GM04504 (cell line): ENCODE measurements around the gene PARG.
"Not testable (repeated sequence)": the region's sequence is repeated elsewhere in the genome, so short reads cannot be mapped to it uniquely, and the experiment has no call there.

ENCODE experiments used
- DNase-seq: peaks from one replicate; pipeline ENCODE4 v3.0.0-alpha.2; 2012; ENCODE audit warnings: low read depth

PARG gene

GRCh38 chr10:49941447-49942338, at the start of gene PARG, which contains the start of gene TIMM23B:
Gene PARG, minus strand, starts transcription at chr10:49942027. Its CDS starts 302 bp downstream, at chr10:49941725.
Gene TIMM23B, plus strand, starts transcription at chr10:49942053. Its CDS starts 142 bp downstream, at chr10:49942195.
- DNase-seq, result peak; percentile 64

- not testable (repeated sequence) for DNase-seq
Observed at GRCh38 chr10:49988376-49988775, 46.5 kb upstream of the PARG start, which contains the start of gene AGAP6. Gene AGAP6, plus strand, starts transcription at chr10:49988406. Its CDS starts 310 bp downstream, at chr10:49988716.

- not testable (repeated sequence) for DNase-seq
Observed at GRCh38 chr10:49987207-49987606, 45.4 kb upstream of the PARG start.

- not testable (repeated sequence) for DNase-seq
Observed at GRCh38 chr10:49977756-49978155, 35.9 kb upstream of the PARG start.

GRCh38 chr10:49972094-49972493, 30.3 kb upstream of the PARG start:
- DNase-seq, result not testable (repeated sequence)

- DNase-seq, result not testable (repeated sequence)
Observed at GRCh38 chr10:49971466-49971865, 29.6 kb upstream of the PARG start.

- DNase-seq, result not testable (repeated sequence)
Observed at GRCh38 chr10:49970331-49970857, 28.6 kb upstream of the PARG start.

GRCh38 chr10:49953122-49953521, 11.3 kb upstream of the PARG start:
- DNase-seq, result not testable (repeated sequence)

- not testable (repeated sequence) for DNase-seq
Observed at GRCh38 chr10:49952006-49952405, 10.2 kb upstream of the PARG start.

GRCh38 chr10:49948737-49949136, 6.9 kb upstream of the PARG start:
- DNase-seq, result not testable (repeated sequence)

- not testable (repeated sequence) for DNase-seq
Observed at GRCh38 chr10:49948142-49948541, 6.3 kb upstream of the PARG start.

GRCh38 chr10:49943607-49944006, 1.8 kb upstream of the PARG start:
- not testable (repeated sequence) for DNase-seq

- not testable (repeated sequence) for DNase-seq
Observed at GRCh38 chr10:49942339-49942705, 495 bp upstream of the PARG start.

GRCh38 chr10:49931959-49932728, 9.7 kb downstream of the PARG start:
- DNase-seq, result not testable (repeated sequence)

GRCh38 chr10:49931276-49931675, 10.6 kb downstream of the PARG start:
- DNase-seq, result not testable (repeated sequence)

GRCh38 chr10:49923572-49923971, 18.3 kb downstream of the PARG start:
- not testable (repeated sequence) for DNase-seq

GRCh38 chr10:49922041-49922440, 19.8 kb downstream of the PARG start:
- not testable (repeated sequence) for DNase-seq

GRCh38 chr10:49917927-49918326, 23.9 kb downstream of the PARG start:
- DNase-seq, result not testable (repeated sequence)

- DNase-seq, result not testable (repeated sequence)
Observed at GRCh38 chr10:49916451-49916850, 25.4 kb downstream of the PARG start.

GRCh38 chr10:49910295-49910694, 31.5 kb downstream of the PARG start:
- DNase-seq, result not testable (repeated sequence)

- not testable (repeated sequence) for DNase-seq
Observed at GRCh38 chr10:49908290-49909080, 33.3 kb downstream of the PARG start.
